Measurements from ENCODE around the gene CCDC78.
A peak's percentile ranks its signal among the peaks of the same experiment; 100 is the strongest.
"Not testable (repeated sequence)": the region's sequence is repeated elsewhere in the genome, so short reads cannot be mapped to it uniquely, and the experiment has no call there.

Gene CCDC78

GRCh38 chr16:692356-693108 lies 33.7 kb downstream of the CCDC78 start:
- Histone ChIP-seq H3K27me3 (ENCODE audit: insufficient read depth, poor library complexity, severe bottlenecking) (no peaks in the 10 kb centered on the region), H3K36me3 (ENCODE audit: low read depth) (no peaks in the 10 kb centered on the region), H3K9me3 (ENCODE audit: severe bottlenecking) (no peaks in the 10 kb centered on the region), H3K4me3 (ENCODE audit: severe bottlenecking) (no peak overlapping the region), H3K4me1 (ENCODE audit: insufficient read depth, poor library complexity, severe bottlenecking) (peaks cover 5% of the 10 kb centered on the region), H3K27ac (ENCODE audit: poor library complexity, severe bottlenecking) (no peak overlapping the region)
- no peak for ATAC-seq (ENCODE audit: low read depth)
- no peak for TF ChIP-seq CTCF (IDR thresholded peaks at IDR 0.05; ENCODE audit: poor library complexity, severe bottlenecking)
- no peak for DNase-seq (ENCODE audit: low spot score)

- not testable (repeated sequence) for H3K36me3 ChIP-seq (ENCODE audit: low read depth); H3K27ac ChIP-seq (ENCODE audit: poor library complexity, severe bottlenecking); H3K4me3 ChIP-seq (ENCODE audit: severe bottlenecking); H3K4me1 ChIP-seq (ENCODE audit: insufficient read depth, poor library complexity, severe bottlenecking); H3K27me3 ChIP-seq (ENCODE audit: insufficient read depth, poor library complexity, severe bottlenecking); H3K9me3 ChIP-seq (ENCODE audit: severe bottlenecking); DNase-seq (ENCODE audit: low spot score); ATAC-seq (ENCODE audit: low read depth)
These were observed 35.0 kb downstream of the CCDC78 start for GRCh38 chr16:691242-691641.

GRCh38 chr16:689175-689897 lies 36.9 kb downstream of the CCDC78 start:
- H3K36me3 ChIP-seq (ENCODE audit: low read depth) = peaks cover 17% of the 10 kb centered on the region
- H3K27me3 ChIP-seq (ENCODE audit: insufficient read depth, poor library complexity, severe bottlenecking) = no peaks in the 10 kb centered on the region
- TF ChIP-seq CTCF (IDR thresholded peaks at IDR 0.05; ENCODE audit: poor library complexity, severe bottlenecking) = no peak
- DNase-seq (ENCODE audit: low spot score) = no peak
- H3K4me1 ChIP-seq (ENCODE audit: insufficient read depth, poor library complexity, severe bottlenecking) = peaks cover 5% of the 10 kb centered on the region
- peak overlapping the region; percentile 92 for H3K4me3 ChIP-seq (ENCODE audit: severe bottlenecking)
- ATAC-seq (ENCODE audit: low read depth) = no peak; the same call in 2 of the 3 replicates
- H3K27ac ChIP-seq (ENCODE audit: poor library complexity, severe bottlenecking) = peak overlapping the region; percentile 38
- no peaks in the 10 kb centered on the region for H3K9me3 ChIP-seq (ENCODE audit: severe bottlenecking)

GRCh38 chr16:687499-687898 lies 38.7 kb downstream of the CCDC78 start:
- DNase-seq (ENCODE audit: low spot score) = no peak
- Histone ChIP-seq H3K4me3 (ENCODE audit: severe bottlenecking) (no peak overlapping the region), H3K27me3 (ENCODE audit: insufficient read depth, poor library complexity, severe bottlenecking) (no peaks in the 10 kb centered on the region), H3K36me3 (ENCODE audit: low read depth) (peaks cover 29% of the 10 kb centered on the region), H3K9me3 (ENCODE audit: severe bottlenecking) (no peaks in the 10 kb centered on the region), H3K27ac (ENCODE audit: poor library complexity, severe bottlenecking) (no peak overlapping the region), H3K4me1 (ENCODE audit: insufficient read depth, poor library complexity, severe bottlenecking) (peaks cover 5% of the 10 kb centered on the region)
- ATAC-seq (ENCODE audit: low read depth) = no peak
- no peak for TF ChIP-seq CTCF (IDR thresholded peaks at IDR 0.05; ENCODE audit: poor library complexity, severe bottlenecking)

- peaks cover 37% of the 10 kb centered on the region for H3K36me3 ChIP-seq (ENCODE audit: low read depth)
- no peak overlapping the region for H3K4me3 ChIP-seq (ENCODE audit: severe bottlenecking)
- no peak for ATAC-seq (ENCODE audit: low read depth)
- no peak for TF ChIP-seq CTCF (IDR thresholded peaks at IDR 0.05; ENCODE audit: poor library complexity, severe bottlenecking)
- no peaks in the 10 kb centered on the region for H3K9me3 ChIP-seq (ENCODE audit: severe bottlenecking)
- peaks cover 9% of the 10 kb centered on the region for H3K4me1 ChIP-seq (ENCODE audit: insufficient read depth, poor library complexity, severe bottlenecking)
- no peak for DNase-seq (ENCODE audit: low spot score)
- no peak overlapping the region for H3K27ac ChIP-seq (ENCODE audit: poor library complexity, severe bottlenecking)
- H3K27me3 ChIP-seq (ENCODE audit: insufficient read depth, poor library complexity, severe bottlenecking) = no peaks in the 10 kb centered on the region
These were observed 39.6 kb downstream of the CCDC78 start for GRCh38 chr16:686459-687260.

All from RWPE2 (cell line).